Activated naive CD8-positive, alpha-beta T cell treated with anti-CD3 and anti-CD28 coated beads, Interleukin-2, amount 50 U/mL, for 16 hours (primary cell): ENCODE results near the gene FOXP4.
A peak's percentile ranks its signal among the peaks of the same experiment; 100 is the strongest.

Experiments used
- DNase-seq: peaks from one replicate; pipeline ENCODE4 v3.0.0-alpha.2; 2020; ENCODE audit warnings: low read depth, low spot score

FOXP4 gene, protein sequence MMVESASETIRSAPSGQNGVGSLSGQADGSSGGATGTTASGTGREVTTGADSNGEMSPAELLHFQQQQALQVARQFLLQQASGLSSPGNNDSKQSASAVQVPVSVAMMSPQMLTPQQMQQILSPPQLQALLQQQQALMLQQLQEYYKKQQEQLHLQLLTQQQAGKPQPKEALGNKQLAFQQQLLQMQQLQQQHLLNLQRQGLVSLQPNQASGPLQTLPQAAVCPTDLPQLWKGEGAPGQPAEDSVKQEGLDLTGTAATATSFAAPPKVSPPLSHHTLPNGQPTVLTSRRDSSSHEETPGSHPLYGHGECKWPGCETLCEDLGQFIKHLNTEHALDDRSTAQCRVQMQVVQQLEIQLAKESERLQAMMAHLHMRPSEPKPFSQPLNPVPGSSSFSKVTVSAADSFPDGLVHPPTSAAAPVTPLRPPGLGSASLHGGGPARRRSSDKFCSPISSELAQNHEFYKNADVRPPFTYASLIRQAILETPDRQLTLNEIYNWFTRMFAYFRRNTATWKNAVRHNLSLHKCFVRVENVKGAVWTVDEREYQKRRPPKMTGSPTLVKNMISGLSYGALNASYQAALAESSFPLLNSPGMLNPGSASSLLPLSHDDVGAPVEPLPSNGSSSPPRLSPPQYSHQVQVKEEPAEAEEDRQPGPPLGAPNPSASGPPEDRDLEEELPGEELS

DNA sequence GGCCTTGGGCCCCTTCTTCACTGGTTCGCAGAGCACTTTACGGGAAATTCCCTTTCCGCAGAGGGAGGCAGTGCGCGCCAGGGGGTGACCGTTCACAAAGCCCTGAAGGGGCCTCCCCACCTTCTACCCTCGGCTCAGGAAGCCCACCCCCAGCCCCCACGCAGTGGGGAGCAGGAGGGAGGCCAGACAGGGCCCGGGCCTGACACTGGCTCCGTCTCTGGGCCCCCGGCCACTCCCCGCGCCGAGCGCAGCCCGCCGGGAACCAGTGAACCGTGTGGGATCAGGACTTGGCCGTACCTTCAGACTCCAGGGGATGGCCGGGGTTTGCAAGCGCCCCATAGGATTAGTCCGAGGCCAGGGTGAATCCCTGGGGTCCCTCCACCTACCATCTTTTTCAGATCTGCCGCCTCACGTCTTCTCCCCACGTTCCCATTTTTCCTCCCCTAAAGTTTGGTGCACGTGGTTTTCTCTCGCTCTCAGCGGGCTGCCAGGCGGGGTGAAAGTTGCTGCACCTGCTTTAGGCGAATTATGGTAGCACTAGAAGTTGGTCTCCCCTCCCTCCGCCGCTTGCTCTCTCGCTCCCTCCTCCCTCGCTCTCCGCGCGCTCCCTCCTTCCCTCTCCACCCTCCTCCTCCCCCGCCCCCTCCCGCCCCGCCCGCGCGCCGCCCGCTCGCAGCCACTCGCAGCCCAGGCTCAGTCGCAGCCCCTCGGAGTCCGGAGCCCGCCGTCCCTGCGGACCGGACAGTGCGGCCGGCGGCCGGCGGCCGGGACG lies at the start of gene FOXP4:
Gene FOXP4 (plus strand): TSS at position 679 of the 772 bp plus-strand sequence. CDS start 19,380 bp downstream, outside the sequence.
- peak; percentile 66 for DNase-seq

DNA sequence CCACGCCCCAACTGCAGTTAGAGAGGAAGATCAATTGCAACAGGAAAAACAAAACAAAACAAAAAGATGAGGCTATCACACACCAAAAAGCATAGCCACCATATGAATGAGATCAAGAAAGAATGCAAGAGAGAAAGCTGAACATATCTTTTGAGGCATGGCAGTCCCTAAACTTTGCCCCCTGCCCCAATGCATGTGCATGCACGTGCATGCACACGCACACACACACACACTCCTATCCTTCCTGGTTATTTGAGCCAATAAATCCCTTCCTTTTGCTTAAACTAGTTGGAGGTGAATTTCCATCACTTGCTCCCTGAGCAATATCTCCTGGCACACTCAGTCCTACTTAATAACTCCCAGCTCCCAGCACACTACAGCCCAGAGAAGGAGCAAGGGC lies 48.6 kb upstream of the FOXP4 start:
- no peak for DNase-seq

DNA sequence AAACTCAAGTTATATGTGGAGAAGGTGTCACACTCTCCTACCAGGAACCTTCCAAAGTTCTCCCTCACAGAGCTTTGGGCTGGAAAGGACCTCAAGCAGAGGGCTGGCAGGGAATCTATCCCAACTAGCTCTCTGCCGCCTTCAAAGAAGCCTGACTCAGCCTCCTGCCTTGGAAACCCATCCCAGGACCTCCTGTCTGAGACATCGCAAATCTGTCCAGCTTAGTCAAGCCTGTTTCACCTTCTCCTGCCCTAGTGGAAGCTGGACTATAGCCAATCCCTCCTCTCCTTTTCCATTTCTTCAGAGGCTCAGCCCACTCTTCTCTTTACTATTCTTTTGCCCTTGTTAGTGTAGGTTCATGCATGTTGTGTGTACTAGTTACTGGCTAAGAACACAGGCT lies 48.2 kb upstream of the FOXP4 start:
- DNase-seq = no peak

DNA sequence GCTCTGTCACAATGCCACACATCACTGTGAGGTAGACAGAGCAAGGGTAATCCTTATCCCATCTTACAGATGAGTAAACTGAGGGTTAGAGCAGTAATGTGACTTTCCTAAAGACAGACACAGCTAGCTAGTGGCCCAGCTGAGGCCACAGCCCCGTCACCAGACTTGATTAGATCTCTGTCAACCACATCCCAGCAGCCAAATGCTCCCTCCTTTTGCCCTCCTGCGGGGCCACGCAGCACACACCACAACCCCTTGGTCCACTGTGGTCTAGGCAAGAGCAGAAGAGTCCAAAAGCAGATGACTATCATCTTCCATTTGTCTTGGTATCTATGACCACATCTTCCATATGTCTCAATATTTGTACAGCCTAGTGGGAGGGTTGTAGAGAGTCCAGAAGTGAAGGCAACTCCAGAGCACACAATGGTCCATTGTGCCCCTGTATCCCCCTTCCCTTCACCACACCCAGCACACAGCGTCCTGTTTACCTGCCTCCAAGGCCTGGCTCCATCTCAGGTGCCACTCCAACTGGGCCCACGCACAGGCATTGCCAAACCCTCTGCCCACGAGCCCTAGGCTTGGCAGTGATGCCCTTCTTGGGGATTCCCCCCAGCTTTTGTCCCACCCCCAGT lies 47.1 kb upstream of the FOXP4 start:
- no peak for DNase-seq

DNA sequence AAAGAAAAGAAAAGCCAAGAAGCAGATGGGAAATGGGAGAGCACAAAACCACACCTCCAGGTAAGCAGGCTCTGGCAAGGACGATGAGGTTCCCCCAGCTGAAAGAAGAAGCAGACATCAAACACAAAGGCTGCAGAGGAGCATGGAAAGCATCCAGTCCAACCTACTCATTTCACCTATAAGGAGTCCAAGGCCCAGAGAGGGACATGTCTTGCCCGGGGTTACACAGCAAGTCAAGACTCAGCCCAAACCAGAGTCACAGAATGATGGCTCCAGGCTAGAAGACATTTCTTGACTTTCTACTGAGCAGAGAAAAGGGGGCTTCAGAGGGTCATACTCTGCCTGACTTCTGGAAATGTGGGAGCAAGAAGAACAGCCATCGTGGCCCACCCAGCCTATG lies 45.6 kb upstream of the FOXP4 start:
- DNase-seq = no peak

DNA sequence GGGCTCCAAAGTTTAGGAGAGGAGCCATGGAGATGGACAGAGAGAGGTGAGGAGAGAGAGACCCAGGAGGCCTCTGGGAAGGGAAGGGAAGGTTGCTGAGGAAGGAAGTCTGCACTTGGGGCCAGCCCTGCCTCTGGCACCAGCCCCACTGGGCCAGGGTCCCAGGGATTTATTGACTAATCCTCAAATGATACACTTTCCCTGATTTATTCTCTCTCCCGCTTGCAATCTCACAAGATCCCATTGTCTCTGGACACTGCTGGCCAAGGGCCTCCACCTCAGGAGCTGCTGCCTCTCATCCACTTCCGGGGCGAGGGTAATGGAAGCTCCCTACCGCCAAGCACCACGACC lies 43.6 kb upstream of the FOXP4 start:
- no peak for DNase-seq

DNA sequence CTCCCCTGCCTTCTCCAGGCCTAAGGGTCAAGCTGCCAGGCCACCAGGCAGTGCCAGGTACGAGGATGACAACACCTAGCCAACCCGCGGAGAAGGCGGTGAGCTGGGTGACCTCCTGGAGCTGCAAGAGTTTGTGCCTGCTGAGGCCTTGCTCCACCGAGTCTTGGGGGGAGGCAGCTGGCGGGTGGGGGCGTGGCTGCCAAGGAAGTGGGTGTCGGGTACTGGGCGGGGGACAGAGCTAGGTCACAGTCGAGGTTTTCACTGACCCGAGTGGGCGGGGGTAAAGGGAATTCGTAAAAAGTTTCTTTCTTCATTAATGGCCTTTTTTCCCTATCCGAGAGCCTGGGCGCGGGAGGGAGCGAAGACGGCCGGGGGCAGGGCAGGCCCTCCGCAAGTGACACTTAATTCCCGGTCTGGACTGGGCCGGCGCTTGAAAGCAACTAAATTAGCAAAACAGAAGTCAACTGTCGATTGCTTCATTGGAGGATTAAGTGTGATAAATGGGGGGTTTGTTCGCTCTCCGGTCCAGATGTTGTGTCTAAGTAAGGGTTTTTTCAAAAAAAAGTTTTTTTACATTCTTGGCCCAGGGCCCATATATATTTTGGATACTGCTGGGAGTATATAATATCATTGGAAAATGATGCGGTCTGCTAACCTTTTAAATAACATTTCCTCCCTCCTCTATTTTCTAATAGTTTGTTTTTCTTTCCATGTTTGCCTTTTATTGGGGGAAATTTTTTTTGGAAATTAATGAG lies 43.1 kb upstream of the FOXP4 start:
- no peak for DNase-seq

DNA sequence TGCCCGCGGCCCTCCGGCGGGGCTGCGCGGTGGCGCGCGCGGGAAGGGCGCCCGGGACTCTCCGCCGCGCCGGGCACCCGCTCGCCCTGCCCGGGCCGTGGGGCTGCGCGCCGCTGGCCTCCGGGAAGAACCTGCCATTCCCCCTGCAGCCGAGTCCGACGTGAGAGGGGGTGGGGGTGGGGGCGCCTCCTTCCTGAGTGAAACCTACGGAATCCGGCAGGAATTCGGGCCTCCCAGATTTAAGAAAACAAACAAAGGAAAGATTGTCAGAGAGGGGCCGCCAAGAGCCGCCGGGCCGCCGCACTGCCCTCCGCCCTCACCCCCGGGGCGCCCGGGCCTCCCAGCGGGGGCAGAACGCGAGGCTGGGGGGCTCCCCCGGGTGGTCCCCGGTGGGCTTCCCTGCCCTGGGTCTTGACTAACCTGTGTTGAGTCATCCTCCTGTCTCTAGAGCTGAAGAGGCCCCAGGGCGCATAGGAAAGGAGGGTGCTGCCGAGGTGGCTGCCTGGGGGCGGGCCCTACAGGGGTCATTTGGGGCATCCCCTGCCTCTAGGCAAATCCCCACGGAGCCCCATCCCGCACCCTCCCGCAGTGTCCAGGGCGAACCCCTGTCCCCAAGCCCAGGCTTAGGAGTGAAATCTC lies 42.2 kb upstream of the FOXP4 start:
- DNase-seq = no peak

DNA sequence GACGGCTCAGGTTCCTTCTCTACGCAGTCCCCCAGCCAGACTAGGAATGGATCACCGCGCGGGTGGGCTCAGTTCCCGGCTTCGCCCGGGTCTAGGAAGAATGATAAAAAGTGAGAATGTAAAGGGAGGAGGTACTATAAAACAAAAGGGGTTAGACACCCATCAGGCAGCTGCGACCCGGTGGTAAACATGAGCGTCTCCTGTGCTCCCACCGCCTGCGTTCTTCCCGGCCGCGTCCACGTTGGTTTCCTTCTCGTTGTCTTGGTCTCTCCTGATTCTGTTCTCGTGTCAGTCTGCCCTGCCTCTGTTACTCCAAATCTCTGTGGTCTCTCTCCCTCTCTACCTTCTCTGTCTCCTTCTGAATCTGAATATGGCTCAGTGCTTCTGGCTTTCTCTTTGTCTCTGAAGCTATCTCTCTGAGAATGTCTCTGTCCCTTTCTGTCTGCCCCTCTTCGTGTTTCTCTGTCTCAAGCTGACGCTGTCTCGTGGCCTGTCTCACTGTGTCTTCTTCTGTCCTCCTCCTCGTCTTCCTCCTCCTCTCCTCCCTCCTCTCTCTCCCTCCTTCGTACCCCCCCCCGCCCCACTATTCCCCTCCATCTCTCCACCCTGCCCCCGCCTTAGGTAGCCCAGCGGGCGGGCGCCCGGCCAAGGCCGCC lies 41.6 kb upstream of the FOXP4 start:
- no peak for DNase-seq

DNA sequence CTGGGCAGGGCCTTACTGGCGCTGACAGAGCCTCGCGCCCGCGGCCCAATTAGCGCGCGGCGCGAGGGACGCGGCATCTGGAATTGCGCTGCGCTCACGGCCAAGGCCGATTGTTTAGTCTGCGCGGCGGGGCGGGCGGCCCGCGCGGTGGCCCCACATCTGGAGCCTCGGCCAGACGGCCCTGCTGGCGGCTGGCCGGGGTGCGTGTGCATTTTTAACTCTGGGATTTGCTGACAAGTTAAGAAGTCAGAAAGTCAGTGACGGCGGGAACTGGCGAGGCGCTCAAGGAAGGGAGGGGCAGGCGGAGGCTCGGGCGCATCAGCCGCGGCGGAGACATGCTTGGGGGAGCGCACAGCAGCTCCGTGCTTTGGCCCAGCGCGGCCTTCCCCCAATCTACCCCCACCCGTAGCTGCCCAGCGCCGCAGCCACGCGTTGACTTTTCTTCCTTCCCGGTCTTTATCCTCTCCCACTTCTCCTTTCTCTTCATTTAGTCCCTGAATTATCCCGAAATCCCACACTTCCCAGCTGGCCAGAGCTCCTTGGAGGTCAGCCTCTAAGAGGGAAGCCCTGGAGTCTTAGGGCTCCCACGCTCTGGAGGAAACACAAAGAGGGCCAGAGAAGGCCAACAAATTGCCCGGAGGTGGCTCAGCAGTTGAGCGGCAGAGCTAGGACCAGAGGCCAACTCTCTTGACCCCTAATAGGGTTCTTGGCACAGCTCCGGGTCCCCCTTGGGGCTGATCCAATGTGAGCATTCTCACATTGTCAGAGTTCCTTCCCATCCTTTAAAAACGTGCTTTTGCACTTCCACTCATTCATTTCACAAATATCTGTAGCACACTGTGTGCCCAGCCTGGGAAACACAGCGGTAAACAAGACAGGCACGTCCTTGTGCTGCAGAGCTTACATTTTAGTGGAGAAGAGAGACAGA lies 40.8 kb upstream of the FOXP4 start:
- DNase-seq = no peak

DNA sequence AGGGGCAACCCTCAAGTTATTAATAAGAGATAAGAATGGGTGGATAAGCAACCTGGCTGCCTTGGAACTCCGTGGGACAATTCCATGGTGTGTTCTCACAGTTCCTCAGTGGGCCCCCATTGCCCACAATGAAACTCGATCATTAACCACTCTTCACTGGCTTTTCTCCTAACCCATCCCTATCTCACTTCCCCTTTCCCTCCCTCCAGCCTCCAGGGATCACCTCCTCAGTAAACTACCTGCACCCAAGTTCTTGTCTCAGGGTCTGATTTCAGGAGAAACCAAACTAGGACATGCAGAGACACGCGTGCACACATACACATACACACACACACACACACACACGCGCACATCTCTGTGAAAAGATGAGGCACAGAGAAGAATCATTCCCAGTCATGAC lies 37.7 kb upstream of the FOXP4 start:
- no peak for DNase-seq

DNA sequence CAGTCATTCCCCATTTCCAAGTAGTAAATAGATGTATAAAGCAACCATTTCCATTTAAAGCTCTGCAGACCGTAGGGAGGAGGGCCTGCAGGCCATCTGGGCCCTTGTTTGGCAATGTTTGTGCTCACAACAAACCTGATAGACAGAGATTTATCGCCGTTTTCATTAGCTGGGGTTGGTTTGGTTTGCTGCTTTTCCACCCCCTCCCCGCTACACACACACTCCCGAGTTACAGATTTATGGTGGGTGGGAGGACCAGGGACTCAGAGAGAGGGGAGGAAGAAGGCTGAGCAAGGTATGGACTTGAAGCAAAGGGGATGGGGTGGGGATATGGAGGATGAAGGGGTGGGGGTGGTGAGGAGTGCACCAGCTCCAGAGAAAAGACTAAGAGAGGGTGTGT lies 36.6 kb upstream of the FOXP4 start:
- DNase-seq = no peak

DNA sequence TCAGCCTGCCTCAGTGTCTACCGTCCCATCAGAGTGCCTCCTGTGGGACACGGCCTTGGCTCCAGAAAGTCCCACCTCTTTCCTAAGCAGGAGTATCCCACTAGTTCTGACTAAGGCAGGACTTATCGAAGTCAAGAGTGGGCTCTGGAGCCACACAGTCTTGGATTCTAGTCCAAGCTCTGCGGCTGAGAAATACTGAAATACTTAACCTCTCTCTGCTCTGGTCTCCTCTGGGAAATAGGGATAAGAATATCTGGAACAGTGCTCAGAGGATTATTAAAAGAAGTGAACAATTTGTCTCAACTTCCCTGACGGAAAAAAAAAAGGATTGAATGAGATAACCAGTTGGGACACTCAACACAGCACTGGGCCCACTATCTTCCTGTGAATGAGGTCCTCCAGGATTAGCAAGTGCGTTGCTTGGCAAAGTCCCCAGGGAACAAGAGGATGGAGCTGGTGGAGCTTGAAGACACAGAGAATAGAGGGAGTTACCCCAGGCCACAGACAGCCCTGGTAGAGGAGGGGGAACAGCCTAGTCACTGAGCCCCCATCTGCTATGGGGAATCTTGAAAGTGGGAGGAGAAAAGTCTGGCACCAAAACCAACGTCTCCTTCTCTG lies 34.6 kb upstream of the FOXP4 start:
- DNase-seq = no peak

DNA sequence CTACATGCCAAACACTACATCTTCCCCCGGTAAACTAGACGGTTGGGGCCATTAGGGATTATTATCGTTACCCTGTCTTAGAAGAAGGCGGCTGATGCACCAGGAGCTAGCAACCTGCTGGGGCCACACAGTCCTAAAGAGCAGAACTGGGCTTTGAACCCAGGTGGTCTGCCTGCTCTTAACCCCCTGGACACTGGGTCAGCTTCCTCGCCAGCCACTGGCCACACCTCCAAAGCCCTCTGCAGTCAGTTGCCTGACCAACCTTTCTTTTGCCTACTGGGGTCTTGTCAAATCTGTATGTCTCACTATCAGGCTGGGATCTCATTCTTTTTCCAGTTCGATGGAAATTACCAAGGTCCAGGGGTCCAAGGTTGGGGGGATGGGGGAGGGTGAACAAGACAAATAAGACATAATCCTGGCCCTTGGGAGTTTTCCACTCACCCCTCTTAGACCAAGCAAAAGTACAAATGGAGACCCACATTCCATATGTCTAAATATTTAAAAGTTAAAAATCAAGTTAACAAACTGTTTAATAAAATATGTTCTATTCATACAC lies 34.0 kb upstream of the FOXP4 start:
- DNase-seq = no peak

DNA sequence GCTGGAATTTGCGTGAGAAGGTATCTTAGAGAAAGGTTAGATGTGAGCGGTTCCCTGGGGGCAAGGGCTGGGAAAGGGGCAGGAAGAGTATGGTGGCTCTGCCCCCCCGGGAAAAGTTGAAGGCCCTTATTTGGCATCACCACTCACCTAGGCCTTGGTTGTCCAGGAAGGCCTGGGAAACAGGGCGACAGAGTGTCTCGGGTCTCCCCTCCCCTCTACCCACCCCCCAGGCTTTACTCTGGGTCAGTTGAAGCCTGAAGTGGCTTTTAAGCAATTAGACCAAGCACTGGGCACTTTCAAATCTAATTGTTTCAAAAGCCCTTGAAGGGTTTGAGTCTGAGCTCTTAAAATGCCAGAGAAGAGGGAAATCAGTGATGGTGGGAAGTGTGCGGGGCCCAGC lies 30.2 kb upstream of the FOXP4 start:
- DNase-seq = no peak

DNA sequence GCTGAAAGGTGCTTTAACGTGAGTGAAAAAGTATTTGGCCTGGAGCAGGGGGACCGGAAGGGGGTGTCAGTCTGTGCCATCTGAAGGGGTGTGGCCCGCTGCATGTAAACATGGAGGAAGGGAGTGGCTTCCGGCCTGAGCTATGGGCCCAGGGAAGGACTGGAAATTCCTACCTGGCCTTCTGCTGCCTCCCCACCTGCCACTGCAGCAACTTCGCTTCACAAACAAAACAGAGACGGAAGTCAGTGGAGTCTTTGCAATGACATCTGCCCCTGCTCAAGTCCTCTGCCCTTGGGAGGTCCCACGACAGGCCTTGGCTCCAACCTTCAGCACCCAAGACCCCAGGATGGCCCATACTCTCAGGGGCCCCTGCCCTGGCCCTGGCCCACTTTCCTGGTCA lies 28.1 kb upstream of the FOXP4 start:
- DNase-seq = no peak

DNA sequence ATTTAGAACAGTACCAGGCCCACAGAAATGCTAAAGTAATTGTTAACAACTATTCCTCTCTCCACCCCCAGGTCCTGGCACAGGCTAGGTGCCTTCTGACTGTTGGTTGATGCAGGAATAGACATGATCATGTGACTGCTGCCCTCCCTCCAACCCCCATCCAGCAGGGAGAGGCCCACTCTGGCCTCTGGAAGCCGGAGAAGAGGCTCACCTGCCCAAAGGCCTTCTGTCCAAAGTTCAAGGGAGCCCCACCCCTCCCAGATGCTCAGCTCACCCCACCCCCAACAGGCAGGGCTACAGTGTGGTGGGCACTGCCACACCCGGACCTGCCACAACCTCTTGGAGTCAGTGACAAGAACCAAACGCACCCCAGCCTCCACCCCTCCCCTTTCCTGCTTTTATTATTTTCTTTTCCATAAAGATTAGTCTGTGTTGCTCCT lies 26.9 kb upstream of the FOXP4 start:
- no peak for DNase-seq
